Measurements from ENCODE around the gene BTBD10. TPM values are rescaled to one million over a fixed set of nuclear protein-coding genes. Genes with fewer than 3 reads are reported as not detected.
"Not testable (repeated sequence)": the region's sequence is repeated elsewhere in the genome, so short reads cannot be mapped to it uniquely, and the experiment has no call there.

The BTBD10 gene
- total and polyA plus RNA-seq, 4 donors, result 3.7 to 12.7 (median 8.8) TPM

DNA sequence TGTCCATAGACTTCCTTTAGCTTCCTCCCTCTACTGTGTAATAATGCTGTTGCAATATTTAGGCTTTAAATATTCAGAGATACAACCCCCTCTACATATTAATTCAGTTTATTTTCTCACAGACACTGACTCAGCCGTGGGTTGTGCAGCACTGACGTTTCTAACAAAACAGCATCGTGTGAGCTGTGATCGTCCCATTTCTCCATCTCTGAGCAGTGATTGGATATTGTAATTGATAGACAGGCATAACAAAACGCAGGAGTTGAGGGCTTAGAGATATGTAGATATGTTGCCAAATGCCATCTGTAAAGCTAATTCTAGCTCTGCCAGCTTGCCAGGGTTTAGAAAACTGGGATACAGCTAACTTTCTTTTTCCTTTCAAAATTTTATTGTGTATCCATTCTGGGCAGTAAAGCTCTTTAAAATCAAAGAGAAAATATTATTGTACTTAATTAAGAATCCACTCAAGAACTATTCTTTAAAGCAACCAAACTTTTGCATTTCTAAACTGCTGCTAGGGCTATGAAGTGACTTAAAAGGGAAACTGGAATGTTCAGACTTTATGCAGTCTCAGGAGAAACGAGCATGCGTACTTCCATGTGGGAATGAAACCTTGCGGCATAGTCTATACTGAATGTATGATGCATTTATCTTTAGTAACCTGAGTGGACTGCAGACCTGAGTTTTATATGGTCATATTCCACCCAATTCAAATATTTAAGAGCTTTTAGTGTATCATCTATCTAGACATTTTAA is 22.7 kb downstream of the BTBD10 start (continued):
- TF ChIP-seq GABPA (IDR thresholded peaks at IDR 0.05 in 1 of 2, conservative IDR thresholded peaks at IDR 0.05 in 1 of 2) (no peak), HNF4G (IDR thresholded peaks at IDR 0.05) (no peak), EGR1 (IDR thresholded peaks at IDR 0.05; ENCODE audit: low read depth in 2 of 2) (no peak), HNF4A (conservative IDR thresholded peaks at IDR 0.05) (no peak), FOXA2 (IDR thresholded peaks at IDR 0.05) (no peak)
- TF ChIP-seq, protein P1, sequence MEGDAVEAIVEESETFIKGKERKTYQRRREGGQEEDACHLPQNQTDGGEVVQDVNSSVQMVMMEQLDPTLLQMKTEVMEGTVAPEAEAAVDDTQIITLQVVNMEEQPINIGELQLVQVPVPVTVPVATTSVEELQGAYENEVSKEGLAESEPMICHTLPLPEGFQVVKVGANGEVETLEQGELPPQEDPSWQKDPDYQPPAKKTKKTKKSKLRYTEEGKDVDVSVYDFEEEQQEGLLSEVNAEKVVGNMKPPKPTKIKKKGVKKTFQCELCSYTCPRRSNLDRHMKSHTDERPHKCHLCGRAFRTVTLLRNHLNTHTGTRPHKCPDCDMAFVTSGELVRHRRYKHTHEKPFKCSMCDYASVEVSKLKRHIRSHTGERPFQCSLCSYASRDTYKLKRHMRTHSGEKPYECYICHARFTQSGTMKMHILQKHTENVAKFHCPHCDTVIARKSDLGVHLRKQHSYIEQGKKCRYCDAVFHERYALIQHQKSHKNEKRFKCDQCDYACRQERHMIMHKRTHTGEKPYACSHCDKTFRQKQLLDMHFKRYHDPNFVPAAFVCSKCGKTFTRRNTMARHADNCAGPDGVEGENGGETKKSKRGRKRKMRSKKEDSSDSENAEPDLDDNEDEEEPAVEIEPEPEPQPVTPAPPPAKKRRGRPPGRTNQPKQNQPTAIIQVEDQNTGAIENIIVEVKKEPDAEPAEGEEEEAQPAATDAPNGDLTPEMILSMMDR (IDR thresholded peaks at IDR 0.05; ENCODE audit: low read depth, low read length, missing input control), result no peak

DNA sequence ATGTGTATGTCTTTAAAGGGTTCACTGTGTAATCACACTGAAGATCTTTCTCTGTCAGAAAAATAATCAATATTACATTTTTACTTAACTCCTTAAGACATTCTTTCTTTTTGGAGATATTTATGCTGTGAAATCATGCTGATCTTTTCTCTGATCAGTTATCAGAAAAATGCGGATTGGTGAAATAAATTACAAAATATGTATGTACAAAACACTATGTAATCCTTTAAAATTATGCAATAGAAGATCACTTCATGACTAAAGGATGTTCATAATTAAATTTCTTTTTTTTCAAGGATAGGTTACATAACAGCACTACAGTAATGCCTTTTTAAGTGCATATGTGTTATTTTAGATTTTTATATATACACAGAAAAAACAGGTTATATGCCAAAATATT is 24.7 kb downstream of the BTBD10 start:
- DNase-seq (ENCODE audit: low spot score), result no peak
- no peak for TF ChIP-seq RAD21 (IDR thresholded peaks at IDR 0.05)
- no peak for TF ChIP-seq FOXA2 (IDR thresholded peaks at IDR 0.05)
- TF ChIP-seq, protein P2, sequence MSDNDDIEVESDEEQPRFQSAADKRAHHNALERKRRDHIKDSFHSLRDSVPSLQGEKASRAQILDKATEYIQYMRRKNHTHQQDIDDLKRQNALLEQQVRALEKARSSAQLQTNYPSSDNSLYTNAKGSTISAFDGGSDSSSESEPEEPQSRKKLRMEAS (IDR thresholded peaks at IDR 0.05), result no peak
- no peak for TF ChIP-seq GABPA (IDR thresholded peaks at IDR 0.05 in 1 of 2, conservative IDR thresholded peaks at IDR 0.05 in 1 of 2)
- TF ChIP-seq RXRA (IDR thresholded peaks at IDR 0.05), result no peak
- TF ChIP-seq YY1 (IDR thresholded peaks at IDR 0.05), result no peak
- TF ChIP-seq, protein P3, sequence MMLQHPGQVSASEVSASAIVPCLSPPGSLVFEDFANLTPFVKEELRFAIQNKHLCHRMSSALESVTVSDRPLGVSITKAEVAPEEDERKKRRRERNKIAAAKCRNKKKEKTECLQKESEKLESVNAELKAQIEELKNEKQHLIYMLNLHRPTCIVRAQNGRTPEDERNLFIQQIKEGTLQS (IDR thresholded peaks at IDR 0.05), result no peak
- TF ChIP-seq, protein P4, sequence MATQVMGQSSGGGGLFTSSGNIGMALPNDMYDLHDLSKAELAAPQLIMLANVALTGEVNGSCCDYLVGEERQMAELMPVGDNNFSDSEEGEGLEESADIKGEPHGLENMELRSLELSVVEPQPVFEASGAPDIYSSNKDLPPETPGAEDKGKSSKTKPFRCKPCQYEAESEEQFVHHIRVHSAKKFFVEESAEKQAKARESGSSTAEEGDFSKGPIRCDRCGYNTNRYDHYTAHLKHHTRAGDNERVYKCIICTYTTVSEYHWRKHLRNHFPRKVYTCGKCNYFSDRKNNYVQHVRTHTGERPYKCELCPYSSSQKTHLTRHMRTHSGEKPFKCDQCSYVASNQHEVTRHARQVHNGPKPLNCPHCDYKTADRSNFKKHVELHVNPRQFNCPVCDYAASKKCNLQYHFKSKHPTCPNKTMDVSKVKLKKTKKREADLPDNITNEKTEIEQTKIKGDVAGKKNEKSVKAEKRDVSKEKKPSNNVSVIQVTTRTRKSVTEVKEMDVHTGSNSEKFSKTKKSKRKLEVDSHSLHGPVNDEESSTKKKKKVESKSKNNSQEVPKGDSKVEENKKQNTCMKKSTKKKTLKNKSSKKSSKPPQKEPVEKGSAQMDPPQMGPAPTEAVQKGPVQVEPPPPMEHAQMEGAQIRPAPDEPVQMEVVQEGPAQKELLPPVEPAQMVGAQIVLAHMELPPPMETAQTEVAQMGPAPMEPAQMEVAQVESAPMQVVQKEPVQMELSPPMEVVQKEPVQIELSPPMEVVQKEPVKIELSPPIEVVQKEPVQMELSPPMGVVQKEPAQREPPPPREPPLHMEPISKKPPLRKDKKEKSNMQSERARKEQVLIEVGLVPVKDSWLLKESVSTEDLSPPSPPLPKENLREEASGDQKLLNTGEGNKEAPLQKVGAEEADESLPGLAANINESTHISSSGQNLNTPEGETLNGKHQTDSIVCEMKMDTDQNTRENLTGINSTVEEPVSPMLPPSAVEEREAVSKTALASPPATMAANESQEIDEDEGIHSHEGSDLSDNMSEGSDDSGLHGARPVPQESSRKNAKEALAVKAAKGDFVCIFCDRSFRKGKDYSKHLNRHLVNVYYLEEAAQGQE (IDR thresholded peaks at IDR 0.05), result no peak
- TF ChIP-seq, protein P5, sequence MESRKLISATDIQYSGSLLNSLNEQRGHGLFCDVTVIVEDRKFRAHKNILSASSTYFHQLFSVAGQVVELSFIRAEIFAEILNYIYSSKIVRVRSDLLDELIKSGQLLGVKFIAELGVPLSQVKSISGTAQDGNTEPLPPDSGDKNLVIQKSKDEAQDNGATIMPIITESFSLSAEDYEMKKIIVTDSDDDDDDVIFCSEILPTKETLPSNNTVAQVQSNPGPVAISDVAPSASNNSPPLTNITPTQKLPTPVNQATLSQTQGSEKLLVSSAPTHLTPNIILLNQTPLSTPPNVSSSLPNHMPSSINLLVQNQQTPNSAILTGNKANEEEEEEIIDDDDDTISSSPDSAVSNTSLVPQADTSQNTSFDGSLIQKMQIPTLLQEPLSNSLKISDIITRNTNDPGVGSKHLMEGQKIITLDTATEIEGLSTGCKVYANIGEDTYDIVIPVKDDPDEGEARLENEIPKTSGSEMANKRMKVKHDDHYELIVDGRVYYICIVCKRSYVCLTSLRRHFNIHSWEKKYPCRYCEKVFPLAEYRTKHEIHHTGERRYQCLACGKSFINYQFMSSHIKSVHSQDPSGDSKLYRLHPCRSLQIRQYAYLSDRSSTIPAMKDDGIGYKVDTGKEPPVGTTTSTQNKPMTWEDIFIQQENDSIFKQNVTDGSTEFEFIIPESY (IDR thresholded peaks at IDR 0.05), result no peak
- Histone ChIP-seq H3K27me3 (ENCODE audit: control insufficient read depth in 4 of 4, insufficient read depth in 4 of 4, low read length in 3 of 4) (no peaks in the 10 kb centered on the region), H3K27ac (ENCODE audit: low read depth in 1 of 2, low read length in 2 of 2) (no peak overlapping the region), H3K9me3 (ENCODE audit: control insufficient read depth in 4 of 4, low read length in 3 of 4) (no peaks in the 10 kb centered on the region), H3K4me3 (ENCODE audit: low read depth in 1 of 3, low read length in 3 of 3) (no peak overlapping the region), H3K9ac (ENCODE audit: low read depth in 1 of 2, low read length in 2 of 2) (no peak overlapping the region), H3K36me3 (ENCODE audit: control insufficient read depth in 4 of 4, insufficient read depth in 3 of 4, low read depth in 1 of 4, low read length in 3 of 4) (no peaks in the 10 kb centered on the region), H3K4me1 (ENCODE audit: control insufficient read depth in 4 of 4, insufficient read depth in 4 of 4, low read length in 3 of 4) (peaks cover 0 to 7% (median 4%) of the 10 kb centered on the region in 4 donors)
- 94% methylated on average over 1 of the region's 1 CpG for WGBS

DNA sequence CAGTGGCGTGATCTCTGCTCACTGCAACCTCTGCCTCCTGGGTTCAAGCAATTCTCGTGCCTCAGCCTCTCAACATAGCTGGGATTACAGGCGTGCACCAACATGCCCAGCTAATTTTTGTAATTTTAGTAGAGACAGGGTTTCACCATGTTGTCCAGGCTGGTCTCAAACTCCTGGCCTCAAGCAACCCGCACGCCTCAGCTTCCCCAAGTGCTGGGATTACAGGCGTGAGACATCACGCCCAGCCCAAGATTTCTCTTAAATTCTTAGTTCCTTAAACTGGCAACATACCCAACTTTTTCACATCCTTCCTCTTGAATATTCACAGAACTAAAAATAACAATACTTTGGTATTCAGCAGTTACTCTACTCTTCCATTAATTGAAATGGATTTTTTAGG is 26.2 kb downstream of the BTBD10 start:
- H3K36me3 ChIP-seq (ENCODE audit: control insufficient read depth in 4 of 4, insufficient read depth in 3 of 4, low read depth in 1 of 4, low read length in 3 of 4); H3K4me1 ChIP-seq (ENCODE audit: control insufficient read depth in 4 of 4, insufficient read depth in 4 of 4, low read length in 3 of 4); H3K9ac ChIP-seq (ENCODE audit: low read depth in 1 of 2, low read length in 2 of 2); H3K9me3 ChIP-seq (ENCODE audit: control insufficient read depth in 4 of 4, low read length in 3 of 4); H3K27ac ChIP-seq (ENCODE audit: low read depth in 1 of 2, low read length in 2 of 2); H3K27me3 ChIP-seq (ENCODE audit: control insufficient read depth in 4 of 4, insufficient read depth in 4 of 4, low read length in 3 of 4); DNase-seq (ENCODE audit: low spot score); H3K4me3 ChIP-seq (ENCODE audit: low read depth in 1 of 3, low read length in 3 of 3): not testable (repeated sequence)
- 96% methylated on average over 7 of the region's 7 CpGs for WGBS
